H9 (cell line): ENCODE results near the gene CCL26. TPM values are rescaled to one million over a fixed set of nuclear protein-coding genes. Genes with fewer than 3 reads are reported as not detected.

Experiments
- DNase-seq: peaks from one replicate; pipeline ENCODE4 v3.0.0-alpha.2; 2017
- H2AFZ ChIP-seq: one replicate; pipeline ENCODE4 v1.6.1; 2013; ENCODE audit warnings: mild to moderate bottlenecking, low read length, control low read depth, moderate library complexity
- H2AK5ac ChIP-seq: 2 replicates; pipeline ENCODE4 v1.6.1; 2013; ENCODE audit warnings: low read length, control low read depth, mixed read lengths; ENCODE audit not compliant: insufficient read length
- H2BK120ac ChIP-seq: one replicate; pipeline ENCODE4 v1.6.1; 2013; ENCODE audit warnings: low read depth, mild to moderate bottlenecking, low read length, control low read depth, inconsistent platforms; ENCODE audit not compliant: poor library complexity, severe bottlenecking
- H2BK12ac ChIP-seq: 2 replicates; pipeline ENCODE4 v1.6.1; 2013; ENCODE audit warnings: low read length, control low read depth, mixed read lengths, low read depth; ENCODE audit not compliant: insufficient read length
- H2BK15ac ChIP-seq: 2 replicates; pipeline ENCODE4 v1.6.1; 2013; ENCODE audit warnings: low read depth, low read length, control low read depth
- H2BK20ac ChIP-seq: one replicate; pipeline ENCODE4 v1.6.1; 2013; ENCODE audit warnings: low read depth, mild to moderate bottlenecking, low read length, control low read depth, inconsistent platforms; ENCODE audit not compliant: poor library complexity, severe bottlenecking
- H2BK5ac ChIP-seq: 2 replicates; pipeline ENCODE4 v1.6.1; 2013; ENCODE audit warnings: low read length, control low read depth, mixed read lengths; ENCODE audit not compliant: insufficient read length
- H3K14ac ChIP-seq: 2 replicates; pipeline ENCODE4 v1.6.1; 2013; ENCODE audit warnings: low read length, control low read depth; ENCODE audit not compliant: insufficient read depth
- H3K18ac ChIP-seq: 2 replicates; pipeline ENCODE4 v1.6.1; 2013; ENCODE audit warnings: low read depth, mild to moderate bottlenecking, mixed read lengths, low read length, control low read depth; ENCODE audit not compliant: insufficient read length
- H3K23ac ChIP-seq: 2 replicates; pipeline ENCODE4 v1.6.1; 2013; ENCODE audit warnings: low read length, control low read depth, mixed read lengths, low read depth; ENCODE audit not compliant: insufficient read length
- H3K23me2 ChIP-seq: 2 replicates; pipeline ENCODE4 v1.6.1; 2013; ENCODE audit warnings: low read depth, mild to moderate bottlenecking, mixed read lengths, low read length, control low read depth; ENCODE audit not compliant: insufficient read length, poor library complexity, severe bottlenecking
- H3K27ac ChIP-seq: 2 replicates; pipeline ENCODE4 v1.5.1; 2013; ENCODE audit warnings: low read length, control low read depth, mixed read lengths, low read depth; ENCODE audit not compliant: insufficient read length
- H3K27me3 ChIP-seq: 2 replicates; pipeline ENCODE4 v1.6.1; 2013; ENCODE audit warnings: low read length, control low read depth, inconsistent platforms; ENCODE audit not compliant: insufficient read depth
- H3K4ac ChIP-seq: 2 replicates; pipeline ENCODE4 v1.6.1; 2013; ENCODE audit warnings: low read depth, mild to moderate bottlenecking, control low read depth, inconsistent platforms, low read length, moderate library complexity
- H3K4me1 ChIP-seq: 2 replicates; pipeline ENCODE4 v1.6.1; 2013; ENCODE audit warnings: low read length, control low read depth, inconsistent platforms; ENCODE audit not compliant: insufficient read depth
- H3K4me2 ChIP-seq: 2 replicates; pipeline ENCODE4 v1.6.1; 2013; ENCODE audit warnings: low read length, control low read depth, mixed read lengths; ENCODE audit not compliant: insufficient read length, insufficient read depth
- H3K56ac ChIP-seq: 2 replicates; pipeline ENCODE4 v1.6.1; 2013; ENCODE audit warnings: low read depth, mild to moderate bottlenecking, mixed read lengths, low read length, control low read depth; ENCODE audit not compliant: insufficient read length
- H3K79me1 ChIP-seq: 2 replicates; pipeline ENCODE4 v1.6.1; 2013; ENCODE audit warnings: low read depth, mild to moderate bottlenecking, moderate library complexity, low read length, control low read depth, inconsistent platforms; ENCODE audit not compliant: insufficient read depth, poor library complexity, severe bottlenecking
- H3K79me2 ChIP-seq: 2 replicates; pipeline ENCODE4 v1.6.1; 2013; ENCODE audit warnings: low read length, control low read depth, inconsistent platforms; ENCODE audit not compliant: insufficient read depth
- H3K9ac ChIP-seq: 2 replicates; pipeline ENCODE4 v1.6.1; 2013; ENCODE audit warnings: low read length, control low read depth, mixed read lengths; ENCODE audit not compliant: insufficient read length; ENCODE audit errors: extremely low read depth
- H3K9me3 ChIP-seq: one replicate; pipeline ENCODE4 v1.6.1; 2013; ENCODE audit warnings: low read depth, low read length, inconsistent platforms; ENCODE audit not compliant: control insufficient read depth
- H3T11ph ChIP-seq: one replicate; pipeline ENCODE4 v1.6.1; 2013; ENCODE audit warnings: mild to moderate bottlenecking, low read length, control low read depth, inconsistent platforms
- H4K20me1 ChIP-seq: one replicate; pipeline ENCODE4 v1.6.1; 2013; ENCODE audit not compliant: control insufficient read depth, insufficient read length, insufficient read depth
- H4K5ac ChIP-seq: 2 replicates; pipeline ENCODE4 v1.6.1; 2013; ENCODE audit warnings: low read depth, mild to moderate bottlenecking, mixed read lengths, low read length, control low read depth; ENCODE audit not compliant: insufficient read length
- H4K8ac ChIP-seq: replicated peaks from 2 replicates; pipeline ENCODE4 v1.6.1; 2013; ENCODE audit warnings: low read length, control low read depth, mixed read lengths, low read depth; ENCODE audit not compliant: insufficient read length
- H4K91ac ChIP-seq: 2 replicates; pipeline ENCODE4 v1.6.1; 2013; ENCODE audit warnings: low read depth, mild to moderate bottlenecking, moderate library complexity, mixed read lengths, low read length, control low read depth; ENCODE audit not compliant: insufficient read length
- H3K27ac Mint-ChIP-seq, 3 experiments: 2 replicates in 2 of 3; 3 replicates in 1 of 3; pipeline ENCODE4 v1.8.0; 2020 to 2021; ENCODE audit warnings: mixed read lengths in 3 of 3, mild to moderate bottlenecking in 1 of 3, moderate library complexity in 1 of 3
- H3K27me3 Mint-ChIP-seq: 2 replicates; pipeline ENCODE4 v1.8.0; 2021; ENCODE audit warnings: low read depth, mild to moderate bottlenecking, moderate library complexity, mixed read lengths
- H3K36me3 Mint-ChIP-seq, 3 experiments: 2 replicates in 2 of 3; 3 replicates in 1 of 3; pipeline ENCODE4 v1.8.0; 2020 to 2021; ENCODE audit warnings: low read depth in 3 of 3, mixed read lengths in 3 of 3; ENCODE audit not compliant: insufficient read depth in 1 of 3
- H3K4me1 Mint-ChIP-seq, 2 experiments: 2 replicates each; pipeline ENCODE4 v1.8.0; 2020; ENCODE audit warnings: mixed read lengths in 2 of 2
- H3K4me3 Mint-ChIP-seq, 2 experiments: 2 replicates in 1 of 2; 3 replicates in 1 of 2; pipeline ENCODE4 v1.8.0; 2020 to 2021; ENCODE audit warnings: mild to moderate bottlenecking in 2 of 2, mixed read lengths in 2 of 2, moderate library complexity in 1 of 2
- H3K9me3 Mint-ChIP-seq, 2 experiments: 2 replicates in 1 of 2; 3 replicates in 1 of 2; pipeline ENCODE4 v1.8.0; 2020; ENCODE audit warnings: mild to moderate bottlenecking in 2 of 2, mixed read lengths in 2 of 2, moderate library complexity in 1 of 2
- CTCF ChIP-seq: fragments of 200-600 bp; sonication (generic); conservative IDR thresholded peaks from 3 replicates; pipeline ENCODE4 v1.8.0; 2021; ENCODE audit warnings: antibody characterized with exemption, mild to moderate bottlenecking
- WGBS: extraction: QIAGEN DNeasy Blood & Tissue Kit; methylation state at CpG from one replicate; pipeline ENCODE4 v1.1.7; 2013; ENCODE audit warnings: missing lambda C conversion rate, low lambda C conversion rate, mixed read lengths; ENCODE audit not compliant: insufficient read length; ENCODE audit errors: extremely low coverage; 5-methylcytosine and 5-hydroxymethylcytosine counted together
- total RNA-seq: library from RNA; stranded (reverse); gene quantifications from 2 replicates; pipeline ENCODE4 v1.2.1, GENCODE V29; 2021

Gene CCL26
- total RNA-seq, 1 experiment from 2014 or later = 9.3 TPM

- H3K23me2 ChIP-seq = peaks cover 11% of the 10 kb centered on the region
- peaks cover 9% of the 10 kb centered on the region for H3K4me1 ChIP-seq
- no peaks in the 10 kb centered on the region; the same call in 1 of the 2 replicates for H3K27me3 ChIP-seq
- H2AFZ ChIP-seq = no peak overlapping the region
- H3K4me3 Mint-ChIP-seq = peak overlapping the region; percentile 3 to 49; a peak in 4 of 5 replicates
- no peak overlapping the region for H4K91ac ChIP-seq
- H3K4me2 ChIP-seq = no peak overlapping the region
- H3K27ac ChIP-seq = no peak overlapping the region
- no peak overlapping the region for H2BK5ac ChIP-seq
- peak; percentile 51 for DNase-seq
- H4K5ac ChIP-seq = no peak overlapping the region
- H3K27ac Mint-ChIP-seq = peak overlapping the region; percentile 2 to 49 (median 3); a peak in 5 of 7 replicates
- H3K9me3 ChIP-seq = no peaks in the 10 kb centered on the region
- H2BK120ac ChIP-seq = no peak overlapping the region
- no peaks in the 10 kb centered on the region for H3K79me2 ChIP-seq
- H4K20me1 ChIP-seq = no peaks in the 10 kb centered on the region
- no peak overlapping the region for H3K9ac ChIP-seq
- H3K27me3 Mint-ChIP-seq = peaks cover 17% of the 10 kb centered on the region
- no peak overlapping the region for H4K8ac ChIP-seq
- TF ChIP-seq CTCF = no peak
- no peak overlapping the region for H3K23ac ChIP-seq
- H3K9me3 Mint-ChIP-seq = no peaks in the 10 kb centered on the region; a peak in 1 of 5 replicates
- H3K18ac ChIP-seq = no peak overlapping the region
- H3K4me1 Mint-ChIP-seq = peaks cover 24 to 36% of the 10 kb centered on the region in 2 experiments
- WGBS = no CpG with 5 or more reads among the region's 13 CpGs
- H2BK15ac ChIP-seq = no peak overlapping the region
- H2BK20ac ChIP-seq = no peak overlapping the region
- H3T11ph ChIP-seq = no peak overlapping the region
- no peaks in the 10 kb centered on the region for H3K79me1 ChIP-seq
- H3K56ac ChIP-seq = no peak overlapping the region
- no peak overlapping the region for H3K4ac ChIP-seq
- no peak overlapping the region for H3K14ac ChIP-seq
- H2AK5ac ChIP-seq = no peak overlapping the region
- no peak overlapping the region for H2BK12ac ChIP-seq
- no peaks in the 10 kb centered on the region for H3K36me3 Mint-ChIP-seq
Measured at GRCh38 chr7:75740846-75741497, 31.0 kb downstream of the CCL26 start.
